GM21515 (cell line): ENCODE measurements around the gene PDE9A.

Experiments used
- ATAC-seq: cut with Tn5 transposase; IDR thresholded peaks from one replicate; pipeline ENCODE4 v1.9.1; 2021; ENCODE audit not compliant: unreplicated experiment

PDE9A gene

GRCh38 chr21:42655796-42656770 lies 2.7 kb downstream of the PDE9A start:
- no peak for ATAC-seq

GRCh38 chr21:42656872-42657271 lies 3.5 kb downstream of the PDE9A start:
- no peak for ATAC-seq

- no peak for ATAC-seq
Measured at GRCh38 chr21:42657676-42658319, 4.4 kb downstream of the PDE9A start.

- no peak for ATAC-seq
Measured at GRCh38 chr21:42658320-42659105, 5.1 kb downstream of the PDE9A start.

GRCh38 chr21:42659416-42660117 lies 6.1 kb downstream of the PDE9A start:
- no peak for ATAC-seq

GRCh38 chr21:42660118-42660470 lies 6.7 kb downstream of the PDE9A start:
- ATAC-seq: no peak

GRCh38 chr21:42661688-42662429 lies 8.4 kb downstream of the PDE9A start:
- ATAC-seq: no peak

- ATAC-seq: no peak
Measured at GRCh38 chr21:42662430-42663199, 9.2 kb downstream of the PDE9A start.

- no peak for ATAC-seq
Measured at GRCh38 chr21:42663200-42663750, 9.9 kb downstream of the PDE9A start.

- no peak for ATAC-seq
Measured at GRCh38 chr21:42663860-42664535, 10.6 kb downstream of the PDE9A start.

GRCh38 chr21:42664614-42665013 lies 11.2 kb downstream of the PDE9A start:
- no peak for ATAC-seq

- no peak for ATAC-seq
Measured at GRCh38 chr21:42665026-42665425, 11.6 kb downstream of the PDE9A start.

- ATAC-seq: no peak
Measured at GRCh38 chr21:42665484-42665883, 12.1 kb downstream of the PDE9A start.

- no peak for ATAC-seq
Measured at GRCh38 chr21:42666023-42666747, 12.8 kb downstream of the PDE9A start.

GRCh38 chr21:42666925-42667324 lies 13.5 kb downstream of the PDE9A start:
- no peak for ATAC-seq

- no peak for ATAC-seq
Measured at GRCh38 chr21:42668298-42668992, 15.0 kb downstream of the PDE9A start.

GRCh38 chr21:42669041-42669440 lies 15.6 kb downstream of the PDE9A start:
- no peak for ATAC-seq
